GM21619 (cell line): ENCODE data around the gene BMF.
A peak's percentile ranks its signal among the peaks of the same experiment; 100 is the strongest.

Experiments
- ATAC-seq: cut with Tn5 transposase; IDR thresholded peaks from one replicate; pipeline ENCODE4 v1.9.1; 2021; ENCODE audit not compliant: unreplicated experiment

The BMF gene

GRCh38 chr15:40104296-40104864, 4.3 kb downstream of the BMF start:
- no peak for ATAC-seq

- no peak for ATAC-seq
These were observed 4.8 kb downstream of the BMF start for GRCh38 chr15:40103864-40104271.

- ATAC-seq: no peak
These were observed 5.5 kb downstream of the BMF start for GRCh38 chr15:40102897-40103858.

GRCh38 chr15:40100947-40101905, 7.5 kb downstream of the BMF start:
- no peak for ATAC-seq

GRCh38 chr15:40100123-40100946, 8.3 kb downstream of the BMF start:
- ATAC-seq: no peak

GRCh38 chr15:40098489-40099261, 10.0 kb downstream of the BMF start:
- ATAC-seq: peak; percentile 78

- no peak for ATAC-seq
These were observed 10.7 kb downstream of the BMF start for GRCh38 chr15:40097968-40098476.

GRCh38 chr15:40097096-40097967, 11.3 kb downstream of the BMF start:
- ATAC-seq: no peak

GRCh38 chr15:40096094-40096891, 12.4 kb downstream of the BMF start:
- ATAC-seq: peak; percentile 31

GRCh38 chr15:40095371-40096093, 13.1 kb downstream of the BMF start:
- ATAC-seq: no peak

- ATAC-seq: no peak
These were observed 14.5 kb downstream of the BMF start for GRCh38 chr15:40094156-40094555.

GRCh38 chr15:40092979-40093869, 15.5 kb downstream of the BMF start:
- no peak for ATAC-seq

- ATAC-seq: no peak
These were observed 16.3 kb downstream of the BMF start for GRCh38 chr15:40092256-40092978.

- ATAC-seq: no peak
These were observed 16.8 kb downstream of the BMF start for GRCh38 chr15:40091861-40092255.

- ATAC-seq: no peak
These were observed 17.8 kb downstream of the BMF start for GRCh38 chr15:40090774-40091455.
